HTERT RPE-1 (cell line): ENCODE measurements around the gene TLE5.
"Not testable (repeated sequence)": the region's sequence is repeated elsewhere in the genome, so short reads cannot be mapped to it uniquely, and the experiment has no call there.

Experiments used
- in situ Hi-C: fragments of 300-500 bp; cut with MboI; formaldehyde crosslinking; loops from 4 replicates; pipeline ENCODE4 v1.14.3; 2020; ENCODE audit warnings: low sequenced_read_pairs

TLE5 gene

DNA sequence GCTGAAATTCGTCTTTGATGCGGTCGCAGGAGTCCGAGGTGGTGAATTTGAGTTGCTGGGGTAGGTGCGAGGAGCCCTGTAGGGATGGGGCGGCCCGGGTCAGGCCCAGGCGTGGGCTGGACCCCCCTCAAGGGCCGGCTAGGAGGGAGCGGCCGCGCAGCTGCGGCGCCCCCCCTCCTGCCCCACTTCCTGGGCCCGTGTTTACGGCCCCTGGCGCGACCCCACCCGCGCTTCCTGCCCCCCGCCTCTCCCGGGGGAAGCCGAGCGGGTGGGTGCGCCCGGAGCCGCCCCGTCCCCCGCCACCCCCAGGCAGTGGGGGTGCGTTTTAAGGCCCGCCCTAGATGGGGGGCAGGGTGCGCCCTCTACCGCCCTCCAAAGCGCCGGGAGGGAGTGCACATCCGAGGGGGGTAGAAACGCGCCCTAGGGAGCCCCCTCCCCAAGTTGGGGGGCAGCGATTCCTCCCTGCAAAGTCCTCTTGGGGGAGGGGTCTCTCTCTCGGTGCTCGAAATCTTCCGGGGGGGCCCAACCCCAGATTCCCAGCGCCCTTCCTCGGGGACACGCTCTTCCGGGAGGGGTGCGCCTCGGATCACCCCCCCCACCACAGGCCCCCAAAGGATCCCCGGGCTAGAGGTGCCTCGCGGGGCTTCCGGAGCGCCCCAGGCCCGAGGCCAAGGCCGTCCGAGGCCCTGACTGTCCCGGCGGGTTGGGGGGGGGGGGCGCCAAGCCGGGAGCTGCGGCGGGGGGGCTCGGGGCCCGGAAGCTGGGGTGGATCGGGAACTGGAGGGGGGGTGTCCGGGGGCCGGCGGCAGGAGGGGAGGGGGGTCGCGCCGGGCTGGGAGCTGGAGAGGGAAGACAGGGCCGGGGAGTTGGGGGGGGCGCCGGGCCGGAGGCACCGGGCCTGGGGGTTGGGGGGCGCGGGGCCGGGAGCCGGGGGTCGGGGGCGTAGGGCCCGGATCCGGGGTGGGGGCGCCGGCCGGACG lies 823 bp downstream of the TLE5 start:
- in situ Hi-C loops, result no loop called here

DNA sequence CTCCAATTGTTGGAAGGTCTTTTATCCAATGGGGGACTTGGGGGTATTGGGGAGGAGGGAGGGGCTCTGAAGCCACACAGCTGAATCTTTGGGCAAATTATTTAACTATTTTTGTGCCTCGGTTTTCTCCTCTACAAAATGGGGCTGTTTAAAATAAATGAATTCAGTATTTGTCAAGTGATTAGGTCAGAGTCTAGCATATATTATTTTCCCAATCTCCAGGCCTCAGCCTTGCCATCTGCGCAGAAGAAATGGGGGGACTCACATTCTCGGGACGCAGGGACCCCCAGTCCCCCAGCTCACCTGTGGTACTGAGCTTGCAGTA lies 1.5 kb downstream of the TLE5 start:
- in situ Hi-C loops, result no loop called here

DNA sequence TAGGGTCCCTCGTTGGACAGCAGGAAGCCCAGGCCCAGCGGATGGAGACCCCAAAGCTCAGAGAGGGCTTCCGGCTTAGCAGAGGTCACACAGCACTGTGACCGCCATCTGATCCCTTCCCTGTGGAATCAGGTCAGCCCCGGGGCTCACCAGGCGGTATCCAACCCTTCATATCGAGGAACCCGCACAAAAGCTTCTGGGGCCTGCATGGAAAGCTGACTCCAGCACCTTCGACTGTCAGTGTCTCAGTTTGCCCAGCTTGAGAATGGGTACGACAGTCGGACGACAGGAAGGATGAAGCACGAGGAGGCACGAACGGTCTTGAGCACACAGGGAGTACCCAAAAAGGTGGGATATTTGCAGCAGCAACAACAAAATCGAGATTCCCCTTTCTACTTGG lies 2.6 kb downstream of the TLE5 start:
- in situ Hi-C loops, result no loop called here

DNA sequence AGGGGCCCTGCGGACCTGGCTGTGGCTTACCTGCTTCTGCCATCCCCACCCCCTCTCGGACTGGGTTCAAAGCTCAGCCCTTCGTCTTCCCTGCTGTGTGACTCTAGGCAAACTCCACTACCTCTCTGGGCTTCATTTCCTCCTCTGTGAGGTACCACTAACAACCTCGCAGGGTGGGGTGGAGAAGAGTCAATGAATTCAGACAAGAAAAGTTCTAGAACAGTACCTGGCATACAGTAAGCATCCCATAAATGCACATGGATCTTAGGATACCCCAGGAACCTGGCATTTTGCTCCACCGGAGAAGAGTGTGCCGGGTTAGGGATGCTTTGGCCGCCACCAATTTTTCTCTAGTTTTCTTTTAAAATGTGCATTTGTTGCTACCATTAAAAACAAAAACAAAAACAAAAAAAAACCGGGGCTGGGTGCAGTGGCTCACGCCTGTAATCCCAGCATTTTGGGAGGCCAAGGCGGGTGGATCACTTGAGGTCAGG lies 3.4 kb downstream of the TLE5 start:
- in situ Hi-C loops, result no loop called here

DNA sequence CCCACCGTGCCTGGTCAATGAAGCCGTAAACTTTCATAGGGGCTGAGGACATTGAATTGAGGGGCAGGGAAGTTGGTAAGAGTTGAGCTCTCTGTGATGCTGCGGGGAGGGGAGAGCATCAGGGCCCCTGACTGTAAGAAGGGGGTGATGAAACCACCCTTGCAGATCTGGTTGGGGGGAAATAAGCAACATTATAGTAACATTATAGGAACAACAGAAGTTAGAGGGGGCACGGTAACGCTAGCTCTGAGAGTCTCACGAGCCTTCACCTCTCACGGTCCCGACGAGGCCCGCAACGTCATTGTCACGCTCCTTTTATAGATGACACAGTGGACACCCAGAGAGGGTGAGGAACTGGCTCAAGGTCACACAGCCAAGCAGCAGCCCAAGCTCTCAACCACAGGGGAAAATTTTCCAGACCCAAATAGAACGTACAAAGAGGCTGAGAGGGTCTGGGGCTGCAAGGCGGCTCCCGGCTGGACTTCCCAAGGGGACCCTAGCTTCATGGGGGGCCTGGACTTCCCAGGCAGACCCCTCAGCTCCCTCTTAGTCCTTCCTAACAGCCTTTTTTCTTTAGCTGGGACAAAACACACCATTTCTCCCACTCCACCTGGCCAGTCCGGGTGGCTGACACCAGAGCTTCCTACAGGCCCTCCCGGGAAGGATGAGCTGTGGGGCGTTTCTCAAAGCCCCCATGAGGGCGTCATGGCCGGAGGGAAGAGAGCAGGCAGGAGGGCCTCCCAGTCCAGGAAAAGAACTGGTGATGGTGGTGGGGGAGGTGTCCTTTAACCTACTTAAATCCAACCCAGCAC lies 4.1 kb downstream of the TLE5 start:
- in situ Hi-C loops, result no loop called here

DNA sequence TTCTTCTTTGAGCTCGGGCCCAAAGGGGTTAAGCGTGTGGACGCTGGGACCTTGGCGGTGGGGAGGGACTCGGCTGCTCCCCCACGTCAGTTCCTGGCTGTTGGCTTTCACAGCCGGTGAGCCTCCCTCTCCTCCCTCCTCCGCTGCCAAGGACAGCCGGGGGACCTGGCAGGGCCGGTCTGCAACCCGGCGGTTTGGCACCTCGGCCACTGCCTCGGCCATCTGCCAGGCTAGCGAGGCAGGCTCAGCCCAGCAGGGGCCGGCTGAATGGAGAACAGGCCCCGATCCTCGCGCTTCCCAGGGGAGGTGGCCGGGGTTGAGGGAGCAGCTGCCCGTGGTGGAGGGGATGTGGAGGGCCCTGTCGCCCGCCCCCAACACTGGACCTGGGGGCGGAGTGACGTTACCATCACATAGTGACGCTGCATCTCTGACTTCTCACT lies 5.0 kb downstream of the TLE5 start:
- in situ Hi-C loops, result no loop called here

DNA sequence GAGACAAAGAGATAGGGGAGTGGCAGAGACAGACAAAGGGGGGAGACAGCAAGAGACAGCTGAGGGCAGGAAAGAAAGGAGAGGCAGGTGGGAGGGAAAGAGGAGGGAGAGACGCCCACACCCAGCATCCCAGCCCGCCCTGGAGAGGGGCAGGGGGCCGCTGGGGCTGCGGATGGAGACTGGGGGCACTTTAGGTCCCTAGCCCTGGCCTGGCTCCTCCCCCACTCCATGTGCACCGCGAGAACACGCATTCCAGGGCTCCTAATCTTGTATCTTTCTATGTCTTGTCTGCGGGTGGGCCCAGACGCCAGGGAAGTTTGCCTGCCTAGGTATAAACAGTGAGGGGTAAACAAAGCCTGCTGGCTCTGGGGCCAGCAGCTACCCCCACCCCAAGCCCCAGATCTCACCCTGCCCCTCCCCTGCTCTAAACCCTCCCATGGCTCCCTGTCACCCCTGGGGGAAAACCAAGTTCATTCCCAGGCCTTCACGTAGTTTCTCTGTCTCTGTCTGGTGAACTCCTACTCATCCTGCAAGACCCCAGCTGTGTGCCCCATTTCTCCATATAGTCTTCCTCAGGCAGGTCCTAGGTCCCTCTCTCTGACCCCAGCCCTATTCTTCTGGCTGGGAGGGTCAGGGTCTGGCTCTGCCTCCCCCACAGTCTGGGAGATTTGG lies 5.7 kb downstream of the TLE5 start:
- in situ Hi-C loops, result no loop called here

DNA sequence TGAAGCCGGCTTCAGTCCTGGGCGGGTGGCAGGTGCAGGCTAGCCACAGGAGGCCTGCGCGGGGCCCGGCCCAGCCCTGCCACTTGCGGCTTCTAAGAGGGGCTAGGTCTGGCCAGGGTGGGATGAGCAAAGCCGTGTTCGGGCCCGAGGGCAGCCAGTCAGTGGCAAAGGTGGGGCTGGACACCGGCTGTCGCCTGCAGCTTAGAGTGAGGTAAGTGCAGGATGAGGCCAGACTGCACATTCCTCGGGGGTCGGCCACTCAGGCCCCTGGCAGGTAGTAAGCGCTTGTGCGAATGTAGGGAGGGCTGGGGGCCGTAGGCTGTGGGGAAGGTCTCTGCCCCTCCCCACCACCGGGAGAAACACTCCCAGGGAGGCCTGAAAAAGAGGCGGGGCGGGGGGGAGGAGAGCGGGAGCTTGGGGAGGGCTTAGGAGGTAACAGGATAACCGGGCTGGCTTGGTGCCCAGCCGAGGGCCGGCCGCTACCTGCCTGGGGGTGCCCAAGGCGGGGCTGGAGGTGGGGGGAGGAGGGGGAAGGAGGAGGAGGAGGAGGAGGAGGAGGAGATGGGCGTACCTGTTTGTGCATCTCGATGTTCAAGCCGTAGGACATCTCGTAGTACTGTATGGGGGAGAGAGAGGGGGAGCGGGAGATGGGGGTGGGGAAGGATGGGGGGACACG lies 6.4 kb downstream of the TLE5 start:
- in situ Hi-C loops, result no loop called here

DNA sequence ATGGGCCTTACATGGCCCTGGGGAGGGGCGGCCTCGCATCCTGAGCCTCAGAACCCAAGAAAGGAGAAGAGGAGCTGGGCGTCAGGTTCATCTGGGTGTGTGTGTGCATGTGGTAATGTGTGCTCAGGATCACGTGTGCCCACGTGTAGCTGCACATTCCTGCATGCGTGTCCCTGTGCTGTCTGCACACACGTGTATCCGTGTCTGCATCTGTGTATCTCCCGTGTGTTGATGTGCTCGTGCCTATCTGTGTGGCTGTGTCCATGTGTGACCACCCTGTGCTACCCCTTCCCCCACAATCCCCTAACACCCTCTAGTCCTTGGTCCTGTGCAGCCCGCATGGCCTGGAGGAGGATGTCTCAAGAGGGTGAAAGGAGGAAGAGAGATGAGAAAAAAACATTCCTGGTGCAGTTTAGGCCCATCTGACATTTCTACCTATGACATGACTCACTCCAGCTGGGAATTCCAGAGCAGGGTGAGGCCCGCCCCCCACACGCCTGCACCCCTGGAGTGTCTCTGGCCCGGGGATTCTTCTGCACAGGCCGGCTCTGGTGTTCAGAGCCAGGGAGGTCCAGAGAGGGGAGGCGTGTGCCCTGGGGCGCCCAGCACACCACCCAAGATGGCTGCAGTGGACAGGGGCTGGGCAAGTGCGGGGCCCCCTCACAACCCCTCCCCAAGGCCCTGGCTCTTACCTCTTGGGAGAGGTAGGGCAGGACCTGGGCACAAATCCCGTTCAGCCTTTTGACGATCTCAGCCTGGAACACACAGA lies 7.1 kb downstream of the TLE5 start:
- in situ Hi-C loops, result no loop called here

DNA sequence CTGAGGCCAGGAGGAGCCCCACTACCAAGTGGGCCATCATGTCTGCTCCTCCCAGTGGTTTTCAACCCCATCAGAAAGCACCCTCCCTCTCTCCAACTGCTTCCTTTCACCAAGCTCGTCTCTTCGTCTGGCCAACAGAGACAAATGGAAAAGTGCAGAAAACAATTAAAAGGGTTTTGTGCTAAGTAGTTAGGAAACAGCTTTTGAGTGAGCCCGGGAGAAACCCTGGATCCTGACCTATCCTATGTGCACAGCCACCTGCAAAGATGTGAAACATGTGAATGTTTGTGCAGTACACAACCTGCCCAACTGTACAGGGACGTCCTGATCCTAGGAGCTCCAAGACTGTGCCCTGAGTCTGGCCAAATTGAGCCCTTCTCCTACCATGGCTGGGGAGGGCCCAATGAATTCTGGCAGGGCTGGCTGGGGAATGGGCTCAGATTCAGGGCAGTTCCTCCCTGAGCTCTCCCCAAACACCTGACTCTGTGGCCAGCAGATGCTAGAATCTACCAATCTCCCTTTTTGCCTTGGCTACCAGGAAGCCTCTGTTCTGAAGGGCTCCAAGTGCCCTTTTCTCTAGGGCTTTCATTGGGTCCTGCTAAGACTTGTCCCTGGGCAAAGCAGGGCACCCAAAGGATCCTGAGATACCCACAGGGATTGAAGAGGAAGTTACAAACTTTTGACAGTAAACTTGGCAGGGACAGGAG lies 7.9 kb downstream of the TLE5 start:
- in situ Hi-C loops, result no loop called here

DNA sequence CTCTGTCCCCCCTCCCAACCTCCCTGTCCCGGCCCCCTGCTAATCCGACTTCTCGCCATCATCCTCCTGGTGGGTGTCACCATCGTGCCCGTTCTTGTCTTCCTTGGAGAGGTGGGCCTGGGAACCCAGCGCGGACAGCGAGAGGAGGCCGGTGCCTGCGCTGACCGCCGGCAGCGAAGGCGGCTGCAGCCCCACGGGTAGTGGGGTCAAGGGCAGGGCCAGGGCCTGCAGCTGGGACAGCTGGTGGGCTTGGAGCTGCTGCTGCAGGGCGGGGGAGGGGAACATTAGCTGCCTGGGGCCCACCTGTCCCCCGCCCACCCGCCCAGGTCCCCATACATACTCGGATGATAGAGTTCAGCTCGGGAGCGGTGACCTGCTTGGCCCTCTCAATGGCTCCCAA lies 8.5 kb downstream of the TLE5 start:
- in situ Hi-C loops, result no loop called here

DNA sequence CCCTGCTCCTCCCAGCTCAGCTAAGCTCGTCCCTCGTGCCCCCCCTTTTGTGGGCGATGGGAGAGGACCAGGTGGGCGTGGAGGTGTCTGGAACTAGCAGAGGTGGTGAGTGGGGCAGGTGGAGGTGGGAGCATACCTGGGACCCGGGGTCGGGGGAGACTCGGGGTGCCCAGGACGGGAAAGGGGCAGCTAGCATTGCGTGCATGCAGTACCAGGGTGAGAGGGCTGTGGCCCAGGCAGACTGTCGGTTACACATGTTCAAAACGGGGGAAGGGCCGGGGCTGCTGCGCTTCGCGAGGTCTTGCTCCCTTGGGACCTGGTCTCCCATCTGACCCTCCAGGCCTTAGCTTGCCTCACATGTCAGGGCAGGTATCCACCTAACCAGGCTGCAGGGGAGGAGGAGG lies 9.1 kb downstream of the TLE5 start:
- in situ Hi-C loops, result no loop called here

DNA sequence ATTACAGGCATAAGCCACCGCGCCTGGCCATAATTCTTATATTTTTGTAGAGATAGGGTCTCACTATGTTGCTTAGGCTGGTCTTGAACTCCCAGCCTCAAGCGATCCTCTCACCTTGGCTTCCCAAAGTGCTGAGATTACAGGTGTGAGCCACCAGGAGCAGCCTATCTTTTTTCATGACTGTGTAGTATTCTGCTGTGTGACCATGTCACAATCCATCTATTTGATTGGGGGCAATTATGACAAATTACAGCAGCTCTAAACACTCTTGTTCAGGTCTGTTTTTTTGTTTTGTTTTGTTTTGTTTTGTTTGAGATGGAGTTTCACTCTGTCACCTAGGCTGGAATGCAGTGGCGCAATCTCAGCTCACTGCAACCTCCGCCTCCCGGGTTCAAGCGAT lies 12.3 kb downstream of the TLE5 start:
- in situ Hi-C loops, result not testable (repeated sequence)

DNA sequence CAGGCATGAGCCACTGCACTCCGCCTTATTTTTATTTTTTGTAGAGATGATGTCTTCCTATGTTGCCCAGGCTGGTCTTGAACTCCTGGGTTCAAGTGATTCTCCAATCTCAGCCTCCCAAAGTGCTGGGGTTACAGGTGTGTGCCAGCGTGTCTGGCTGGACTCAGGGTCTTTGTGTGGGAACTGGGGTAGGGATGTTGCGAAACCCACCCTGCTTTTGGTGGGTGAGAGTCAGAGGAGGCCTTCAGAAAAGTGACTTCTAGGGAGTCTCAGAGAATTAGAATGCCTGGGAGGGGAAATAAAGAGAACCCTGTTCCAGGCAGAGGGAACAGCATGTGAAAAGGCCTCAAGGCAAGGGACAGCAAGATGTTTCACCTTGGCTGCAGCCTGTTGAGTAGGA lies 13.2 kb downstream of the TLE5 start:
- in situ Hi-C loops, result no loop called here

DNA sequence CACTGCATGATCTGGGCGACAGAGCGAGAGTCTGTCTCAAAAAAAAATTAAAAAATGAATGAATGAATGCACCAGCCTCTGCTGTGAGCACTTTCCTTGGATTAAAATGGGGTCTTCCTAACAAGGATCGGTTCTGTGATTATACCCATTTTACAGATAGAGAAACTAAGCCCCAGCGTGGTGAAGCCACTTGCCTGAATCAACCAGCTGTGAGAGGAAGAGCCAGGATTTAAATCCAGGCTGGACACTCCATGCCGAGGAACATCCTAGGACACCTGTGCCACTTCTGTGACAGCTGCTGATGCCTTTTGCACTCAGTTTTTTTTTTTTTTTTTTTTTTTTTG lies 14.1 kb downstream of the TLE5 start:
- in situ Hi-C loops, result no loop called here

DNA sequence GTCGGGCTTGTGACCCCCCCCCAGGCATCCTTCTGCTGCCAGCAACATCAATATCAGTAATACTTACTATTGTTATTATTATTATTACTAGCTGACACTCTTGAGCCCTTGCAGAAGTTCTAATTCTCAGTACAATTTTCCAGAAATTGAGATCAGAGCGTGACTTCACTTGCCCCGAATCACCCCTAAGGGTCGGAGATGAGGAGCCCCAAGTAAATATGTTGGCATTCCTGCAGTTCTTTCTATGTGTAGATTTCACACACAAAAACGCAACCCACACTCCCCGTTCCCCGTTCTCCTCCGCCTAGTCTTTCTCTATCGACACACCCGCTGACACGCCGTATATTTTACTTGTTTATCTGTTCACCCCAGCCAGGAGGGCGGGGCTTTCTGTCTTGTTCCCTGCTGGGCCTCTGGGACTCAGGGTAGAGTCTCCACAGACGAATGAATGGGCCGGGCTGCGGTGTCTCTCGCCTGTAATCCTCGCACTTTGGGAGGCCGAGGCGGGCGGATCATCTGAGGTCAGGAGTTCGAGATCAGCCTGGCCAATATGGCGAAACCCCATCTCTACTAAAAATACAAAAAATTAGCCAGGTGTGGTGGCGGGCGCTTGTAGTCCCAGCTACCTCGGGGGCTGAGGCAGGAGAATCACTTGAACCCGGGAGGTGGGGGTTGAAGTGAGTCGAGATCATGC lies 14.7 kb downstream of the TLE5 start:
- in situ Hi-C loops, result no loop called here

DNA sequence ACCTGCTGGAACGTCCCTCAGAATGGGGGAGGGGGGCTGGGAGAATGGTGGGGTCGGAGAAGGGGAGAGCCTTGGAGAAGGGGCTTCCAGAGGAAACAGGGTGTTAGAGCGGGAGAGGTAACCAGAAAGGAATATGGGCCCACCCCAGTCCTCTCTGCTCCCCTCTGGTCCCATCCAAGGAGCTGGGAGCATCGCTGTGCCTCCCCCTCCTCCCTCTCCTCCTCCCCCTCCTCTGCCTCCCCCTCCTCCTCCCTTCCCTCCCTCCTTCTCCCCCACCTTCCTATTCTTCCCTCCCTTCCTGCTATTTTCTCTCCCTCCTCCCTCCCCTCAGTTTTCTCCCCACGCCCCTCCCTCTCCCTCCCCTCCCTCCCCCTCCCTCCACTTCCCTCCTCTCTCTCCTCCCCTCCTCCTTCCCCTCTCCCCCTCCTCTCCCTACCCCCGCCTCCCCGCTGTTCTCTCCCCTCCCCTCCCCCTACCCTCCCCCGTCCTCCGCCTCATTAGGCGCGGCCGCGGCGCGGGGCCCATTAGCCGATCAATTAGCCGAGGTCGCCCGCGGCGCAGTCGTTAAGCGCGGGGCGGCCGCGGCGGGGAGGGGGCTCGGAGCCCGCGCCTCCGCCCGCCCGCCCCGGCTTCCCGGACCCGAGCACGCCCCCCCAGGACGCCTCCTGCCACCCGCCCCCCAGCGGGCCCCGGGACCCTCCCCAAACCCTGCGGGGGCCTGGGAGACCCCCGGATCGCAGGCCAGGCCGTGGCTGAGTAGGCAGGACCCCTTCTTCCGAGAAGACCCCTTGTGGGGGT lies 15.4 kb downstream of the TLE5 start:
- in situ Hi-C loops, result no loop called here
